Adrenal gland (tissue), 12 donors: Measurements from ENCODE around the gene BBLN. TPM values are rescaled to one million over a fixed set of nuclear protein-coding genes. Genes with fewer than 3 reads are reported as not detected.
"Not testable (repeated sequence)": the region's sequence is repeated elsewhere in the genome, so short reads cannot be mapped to it uniquely, and the experiment has no call there.

Experiments used
- DNase-seq, 7 donors: peaks; one replicate each; pipeline ENCODE4 v3.0.0-alpha.2; 2019 to 2020
- H3K27ac ChIP-seq, 5 donors: fragments of 200-600 bp; sonication (generic) in 4 of 5; 1 replicate in 3 of 5; 2 replicates in 2 of 5; pipeline versions ENCODE4 v1.5.1 to v1.8.0; 2016 to 2020; ENCODE audit warnings: mild to moderate bottlenecking in 1 of 5
- H3K27me3 ChIP-seq: fragments of 200-600 bp; 2 replicates; pipeline ENCODE4 v1.8.0; 2021
- H3K36me3 ChIP-seq, 2 donors: fragments of 200-600 bp; replicated peaks in 1 of 2; 1 replicate in 1 of 2; 2 replicates in 1 of 2; pipeline versions ENCODE4 v1.5.1 to v1.8.0; 2018 to 2022
- H3K4me1 ChIP-seq, 2 donors: fragments of 200-600 bp; replicated peaks in 1 of 2; 1 replicate in 1 of 2; 2 replicates in 1 of 2; pipeline versions ENCODE4 v1.5.1 to v1.8.0; 2018 to 2021
- H3K4me3 ChIP-seq, 4 donors: fragments of 200-600 bp; sonication (generic) in 3 of 4; one replicate each; pipeline ENCODE4 v1.5.1; 2016 to 2018
- H3K9me3 ChIP-seq, 3 donors: fragments of 200-600 bp; sonication (generic) in 1 of 3; replicated peaks in 1 of 3; 1 replicate in 2 of 3; 2 replicates in 1 of 3; pipeline versions ENCODE4 v1.5.1 to v1.8.0; 2016 to 2021
- POLR2A ChIP-seq, 2 donors: fragments of 450-650 bp; IDR thresholded peaks; one replicate each; pipeline ENCODE4 v1.6.1; 2017; ENCODE audit warnings: antibody characterized with exemption in 2 of 2, mild to moderate bottlenecking in 2 of 2, moderate library complexity in 1 of 2
- WGBS, 4 donors: extraction: QIAGEN DNeasy Blood & Tissue Kit in 2 of 4; methylation state at CpG; one replicate each; pipeline versions ENCODE4 v1.1.5 to v1.1.7; 2013 to 2017; 5-methylcytosine and 5-hydroxymethylcytosine counted together
- intact Hi-C, 2 donors: fragments of 100-400 bp; cut with DNase I; formaldehyde crosslinking; loops; one replicate each; pipeline versions ENCODE4 v1.14.1 to v1.15.0; 2022 to 2023
- polyA plus RNA-seq, 3 donors: library from polyadenylated mRNA; stranded (reverse); fragments of 200-250 nt in 2 of 3; fragments of 350-450 nt in 1 of 3; fragmentation: Illumina TruSeq in 1 of 3; extraction: RNeasy Lipid Tissue Mini Kit (QIAGEN cat#74804) in 1 of 3; gene quantifications; one replicate each; pipeline ENCODE4 v1.2.3, GENCODE V29; 2013 to 2014
- total RNA-seq, 9 donors: library from RNA; depleted of rRNA in 4 of 9; stranded (reverse); fragments of >200 nt in 4 of 9; fragments of 120-200 nt in 1 of 9; fragmentation: NEBNext Ultra II Directional in 1 of 9; extraction: Animal tissue kit (Norgen Biotek cat#: 25700) in 1 of 9; gene quantifications; one replicate each; pipeline versions ENCODE4 v1.1.0 to v1.2.4, GENCODE V29; 2013 to 2023
- TF ChIP-seq, protein P1 (sequence below), 6 experiments: fragments of 450-650 bp in 4 of 6; fragments of 200-600 bp in 2 of 6; sonication (generic) in 1 of 6; IDR thresholded peaks; 1 replicate in 5 of 6; 2 replicates in 1 of 6; pipeline versions ENCODE4 v1.5.1 to v1.8.0; 2016 to 2021; ENCODE audit warnings: antibody characterized with exemption in 6 of 6, mild to moderate bottlenecking in 2 of 6, moderate library complexity in 1 of 6
- donor health status: healthy with polysubstance abuse.
- donor health status: Bipolar disorder and iron deficiency.
- donor health status: DM: yes; HTN: yes; CAD: no.
- donor health status: DM: no; HTN: no; CAD: no.
- donor health status: DM: no; HTN: no; CAD: no.
- donor health status: DM: yes; HTN: yes; CAD: no.

BBLN gene
- total and polyA plus RNA-seq, 12 donors, result 5.5 to 1,914 (median 419) TPM

DNA sequence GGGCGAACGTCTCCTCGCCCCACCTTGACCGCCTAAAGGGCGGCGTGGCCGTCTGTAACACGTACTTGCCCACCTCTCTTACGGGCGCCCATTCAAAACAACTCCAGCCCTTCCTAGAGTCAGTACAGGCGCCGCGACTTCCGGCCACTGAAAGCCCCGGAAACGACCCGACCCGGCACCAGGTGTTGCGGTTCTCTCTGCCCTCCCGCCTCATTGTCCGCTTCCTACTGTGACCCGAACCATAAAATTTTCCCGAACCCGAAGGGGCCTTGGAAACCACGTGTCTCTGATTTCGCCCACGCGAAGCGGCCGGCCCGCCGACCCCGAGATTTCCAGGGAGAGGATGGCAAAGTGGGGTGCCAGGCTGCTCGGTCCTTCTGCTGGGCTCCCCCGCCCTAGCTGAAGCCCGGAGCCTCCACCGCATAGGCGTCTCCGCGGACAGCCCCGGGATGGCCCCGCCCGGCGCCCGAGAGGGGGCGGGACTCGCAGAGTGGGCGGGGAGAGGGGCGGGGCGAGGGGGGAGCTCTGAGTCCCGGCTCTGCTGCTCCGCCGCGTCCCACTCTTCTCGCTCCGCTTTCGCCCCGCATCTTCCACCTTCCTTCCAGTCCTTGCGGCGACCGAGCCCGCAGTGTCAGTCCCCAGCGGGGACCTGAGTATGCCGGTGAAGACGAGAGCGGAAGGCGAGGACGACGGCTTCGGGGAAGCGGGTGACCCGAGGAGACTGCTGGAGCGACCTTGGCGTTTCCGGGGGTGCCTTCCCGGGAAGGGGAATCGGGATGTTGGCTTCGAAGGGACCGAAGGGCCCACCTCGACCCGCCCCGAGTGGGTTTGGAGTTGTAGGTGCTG, 31.9 kb upstream of the BBLN start:
- Histone ChIP-seq H3K4me3 (peak overlapping the region; percentile 77 to 94 (median 84)), H3K9me3 (no peaks in the 10 kb centered on the region), H3K27me3 (no peaks in the 10 kb centered on the region), H3K27ac (peak overlapping the region; percentile 90 to 98 (median 95)), H3K36me3 (peaks cover 0 to 20% of the 10 kb centered on the region in 2 donors), H3K4me1 (peaks cover 21 to 29% of the 10 kb centered on the region in 2 donors)
- TF ChIP-seq POLR2A (IDR thresholded peaks at IDR 0.05), result peak; percentile 14 to 33
- TF ChIP-seq, protein P1, sequence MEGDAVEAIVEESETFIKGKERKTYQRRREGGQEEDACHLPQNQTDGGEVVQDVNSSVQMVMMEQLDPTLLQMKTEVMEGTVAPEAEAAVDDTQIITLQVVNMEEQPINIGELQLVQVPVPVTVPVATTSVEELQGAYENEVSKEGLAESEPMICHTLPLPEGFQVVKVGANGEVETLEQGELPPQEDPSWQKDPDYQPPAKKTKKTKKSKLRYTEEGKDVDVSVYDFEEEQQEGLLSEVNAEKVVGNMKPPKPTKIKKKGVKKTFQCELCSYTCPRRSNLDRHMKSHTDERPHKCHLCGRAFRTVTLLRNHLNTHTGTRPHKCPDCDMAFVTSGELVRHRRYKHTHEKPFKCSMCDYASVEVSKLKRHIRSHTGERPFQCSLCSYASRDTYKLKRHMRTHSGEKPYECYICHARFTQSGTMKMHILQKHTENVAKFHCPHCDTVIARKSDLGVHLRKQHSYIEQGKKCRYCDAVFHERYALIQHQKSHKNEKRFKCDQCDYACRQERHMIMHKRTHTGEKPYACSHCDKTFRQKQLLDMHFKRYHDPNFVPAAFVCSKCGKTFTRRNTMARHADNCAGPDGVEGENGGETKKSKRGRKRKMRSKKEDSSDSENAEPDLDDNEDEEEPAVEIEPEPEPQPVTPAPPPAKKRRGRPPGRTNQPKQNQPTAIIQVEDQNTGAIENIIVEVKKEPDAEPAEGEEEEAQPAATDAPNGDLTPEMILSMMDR (IDR thresholded peaks at IDR 0.05), result no peak
- 0 to 2% (median 0%) methylated on average over 12 to 82 of the region's 82 CpGs for WGBS, 4 donors
- peak; percentile 83 to 88 (median 85) for DNase-seq
- intact Hi-C loops, result no loop called here

DNA sequence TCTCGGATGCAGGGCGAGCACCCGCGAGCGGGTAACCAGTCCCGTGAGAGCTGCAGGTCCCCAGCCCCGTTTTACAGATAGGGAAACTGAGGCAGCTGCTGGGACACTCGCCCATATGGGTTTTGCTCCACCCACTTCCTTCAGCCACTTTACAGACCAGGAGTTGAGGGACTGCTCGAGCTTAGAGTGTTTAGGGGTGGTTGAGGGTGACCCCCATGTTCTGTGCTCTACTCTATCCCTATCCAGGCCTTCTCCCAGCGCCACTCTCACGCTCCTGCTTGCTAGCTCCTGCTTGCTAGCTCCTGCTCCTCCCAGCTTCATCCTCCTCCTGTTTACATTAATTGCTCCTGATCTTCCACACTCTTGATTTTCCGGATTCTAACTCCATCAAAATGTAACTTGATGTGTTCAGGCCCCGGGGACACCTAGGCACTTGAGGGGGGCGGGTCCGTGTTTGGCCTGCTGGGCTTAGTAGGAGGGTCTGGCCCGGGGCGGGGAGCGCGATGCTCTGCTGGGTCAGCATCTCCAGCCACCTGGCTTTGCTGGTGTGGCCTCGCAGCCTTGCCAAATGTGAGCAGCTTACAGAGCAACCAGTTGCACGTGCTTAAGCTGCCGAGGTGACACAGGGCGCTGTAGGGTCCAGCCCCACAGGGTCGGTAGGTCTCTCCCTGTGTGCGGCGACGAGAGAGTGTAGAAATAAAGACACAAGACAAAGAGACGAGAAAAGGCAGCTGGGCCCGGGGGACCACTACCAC, 31.1 kb upstream of the BBLN start:
- TF ChIP-seq POLR2A (IDR thresholded peaks at IDR 0.05), result no peak
- TF ChIP-seq, protein P1 (IDR thresholded peaks at IDR 0.05), result no peak

DNA sequence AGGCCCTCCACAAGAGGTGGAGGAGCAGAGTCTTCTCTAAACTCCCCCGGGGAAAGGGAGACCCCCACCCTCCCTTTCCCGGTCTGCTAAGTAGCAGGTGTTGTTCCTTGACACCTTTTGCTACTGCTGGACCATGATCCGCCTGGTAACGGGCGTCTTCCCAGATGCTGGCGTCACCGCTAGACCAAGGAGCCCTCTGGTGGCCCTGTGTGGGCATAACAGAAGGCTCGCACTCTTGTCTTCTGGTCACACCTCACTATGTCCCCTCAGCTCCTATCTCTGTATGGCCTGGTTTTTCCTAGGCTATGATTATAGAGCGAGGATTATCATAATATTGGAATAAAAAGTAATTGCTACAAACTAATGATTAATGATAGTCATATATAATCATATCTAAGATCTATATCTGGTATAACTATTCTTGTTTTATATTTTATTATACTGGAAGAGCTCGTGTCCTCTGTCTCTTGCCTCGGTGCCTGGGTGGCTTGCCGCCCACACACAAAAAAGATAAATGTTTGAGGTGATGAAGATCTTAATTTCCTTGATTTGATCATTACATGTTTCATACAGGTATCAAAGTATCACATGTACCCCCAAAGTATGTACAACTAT, 30.0 kb upstream of the BBLN start:
- H3K9me3 ChIP-seq, H3K36me3 ChIP-seq, intact Hi-C loops, H3K27me3 ChIP-seq, H3K4me3 ChIP-seq, H3K27ac ChIP-seq: not testable (repeated sequence)
- peaks cover 21 to 26% of the 10 kb centered on the region in 2 donors for H3K4me1 ChIP-seq
- peak in 5 of 7 donors; percentile 45 to 90 (median 71) for DNase-seq
- TF ChIP-seq, protein P1 (IDR thresholded peaks at IDR 0.05), result peak; percentile 16 to 52 (median 28)
- 22 to 60% (median 24%) methylated on average over 5 to 12 of the region's 12 CpGs for WGBS, 4 donors

More for the DNA sequence above, 31.1 kb upstream of the BBLN start:
- DNase-seq, result peak in 1 of 7 donors; percentile 24
- H3K27me3 ChIP-seq, result no peaks in the 10 kb centered on the region
- peaks cover 0 to 12% of the 10 kb centered on the region in 2 donors for H3K36me3 ChIP-seq
- WGBS, 4 donors, result 58 to 76% (median 60%) methylated on average over 19 to 29 of the region's 29 CpGs
- peak overlapping the region; percentile 77 to 94 (median 82) for H3K4me3 ChIP-seq
- H3K9me3 ChIP-seq, result no peaks in the 10 kb centered on the region
- peaks cover 21 to 29% of the 10 kb centered on the region in 2 donors for H3K4me1 ChIP-seq
- intact Hi-C loops, result no loop called here
- peak overlapping the region in 4 of 5 donors; percentile 90 to 96 (median 92) for H3K27ac ChIP-seq

DNA sequence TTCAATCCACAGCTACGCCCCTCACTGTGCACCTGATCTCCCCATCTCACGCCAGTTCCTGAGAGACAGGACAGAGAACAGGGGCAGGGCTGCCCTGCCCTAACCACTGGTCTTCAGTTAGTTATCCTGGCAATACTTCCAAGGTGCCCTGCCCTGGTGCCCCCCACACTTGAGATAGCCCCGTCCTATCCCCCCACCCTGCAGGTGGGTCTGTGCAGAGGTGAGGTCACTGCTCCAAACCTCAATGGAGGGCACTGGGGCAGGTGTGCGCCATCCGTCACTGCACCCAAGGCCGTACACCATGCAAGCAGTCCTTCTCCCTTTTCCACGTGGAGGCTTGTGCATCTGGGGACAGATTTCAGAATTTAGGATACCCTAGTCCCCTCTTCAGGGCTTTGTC, 29.4 kb upstream of the BBLN start:
- H3K9me3 ChIP-seq, H3K27me3 ChIP-seq, H3K27ac ChIP-seq, H3K4me3 ChIP-seq, H3K36me3 ChIP-seq, intact Hi-C loops: not testable (repeated sequence)
- 46 to 66% (median 55%) methylated on average over 5 to 7 of the region's 7 CpGs for WGBS, 4 donors
- DNase-seq, result peak in 1 of 7 donors; percentile 14
- H3K4me1 ChIP-seq, result peaks cover 17 to 21% of the 10 kb centered on the region in 2 donors

DNA sequence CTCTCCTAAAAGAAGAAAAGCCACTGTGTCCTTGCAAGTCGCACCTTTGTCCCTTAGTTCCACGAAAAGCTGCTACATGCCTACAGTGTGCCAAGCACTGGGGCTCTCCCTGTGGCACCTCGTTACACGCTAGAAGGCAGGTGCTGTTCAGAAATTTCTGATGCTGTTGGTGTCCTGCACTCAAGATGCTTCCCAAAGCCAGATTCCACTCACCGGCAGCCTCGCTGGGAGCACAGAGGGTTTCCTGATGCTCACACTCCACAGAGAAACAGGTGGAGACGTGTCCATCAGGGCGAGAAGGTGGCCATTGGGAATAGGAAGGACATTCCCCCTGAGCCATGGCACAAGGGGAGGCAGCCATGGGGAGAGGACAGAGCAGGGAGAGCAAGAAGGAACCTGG, 28.7 kb upstream of the BBLN start:
- H3K9me3 ChIP-seq, H3K36me3 ChIP-seq, H3K27me3 ChIP-seq, intact Hi-C loops, H3K27ac ChIP-seq, H3K4me3 ChIP-seq: not testable (repeated sequence)
- peak in 1 of 7 donors; percentile 12 for DNase-seq
- peaks cover 12 to 14% of the 10 kb centered on the region in 2 donors for H3K4me1 ChIP-seq
- 76 to 82% (median 80%) methylated on average over 7 to 8 of the region's 8 CpGs for WGBS, 4 donors

DNA sequence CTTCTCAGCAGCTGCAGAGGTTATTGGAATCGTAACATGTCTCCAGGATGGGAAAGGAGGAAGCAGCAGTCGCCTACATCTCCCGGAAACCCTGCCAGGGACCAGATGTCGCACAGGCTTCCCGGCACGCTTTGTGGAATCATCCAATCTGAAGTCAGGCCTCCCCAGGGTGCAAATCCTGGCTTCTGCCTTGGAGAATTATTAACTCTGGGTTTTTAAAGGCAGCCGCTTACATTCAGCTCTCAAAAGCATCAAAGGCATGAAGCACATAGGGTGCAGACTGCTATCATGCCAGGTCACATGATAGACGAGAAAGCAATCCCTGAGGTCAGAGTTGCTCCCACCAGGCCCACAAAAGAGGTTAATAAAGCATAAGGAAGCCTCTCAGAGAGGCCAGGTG, 27.9 kb upstream of the BBLN start:
- H3K9me3 ChIP-seq, H3K4me1 ChIP-seq, H3K36me3 ChIP-seq, H3K27ac ChIP-seq, H3K4me3 ChIP-seq, intact Hi-C loops, H3K27me3 ChIP-seq, DNase-seq: not testable (repeated sequence)
- 51 to 54% (median 52%) methylated on average over 7 to 8 of the region's 8 CpGs for WGBS, 4 donors

DNA sequence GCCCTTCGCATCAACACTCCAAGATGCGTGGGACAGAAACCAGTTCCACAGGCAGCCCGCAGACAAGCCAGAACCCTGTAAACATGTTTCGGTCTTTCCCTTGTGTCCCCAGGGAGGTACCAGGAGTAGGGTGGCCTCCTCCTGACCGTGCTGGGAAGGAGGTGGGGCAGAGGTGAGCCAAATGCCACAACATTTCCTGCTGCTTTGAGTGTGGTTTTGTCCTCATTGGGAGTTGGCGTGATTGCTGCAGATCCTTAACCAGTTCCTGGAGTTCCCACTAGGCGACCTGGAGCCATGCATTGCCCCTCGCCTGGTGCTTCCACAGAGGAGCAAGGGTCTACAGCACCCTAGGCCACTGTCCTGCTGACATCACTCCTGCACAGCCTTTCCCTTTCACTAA, 24.5 kb upstream of the BBLN start:
- 80 to 96% (median 86%) methylated on average over 3 to 8 of the region's 8 CpGs for WGBS, 4 donors
- H3K4me3 ChIP-seq, H3K4me1 ChIP-seq, H3K36me3 ChIP-seq, H3K27ac ChIP-seq, H3K27me3 ChIP-seq, H3K9me3 ChIP-seq, DNase-seq, intact Hi-C loops: not testable (repeated sequence)
